RWPE1 (cell line): ENCODE results near the gene JOSD2.

Experiments
- CTCF ChIA-PET: fragments of 350-600 bp; sonication (Branson Sonifier 250); formaldehyde crosslinking; extraction: SDS; loops from one replicate; lab custom pipeline; 2021; lab: Yijun Ruan, JAX
- POLR2A ChIA-PET: fragments of 400-600 bp; formaldehyde crosslinking; extraction: SDS; loops from one replicate; lab custom pipeline; 2020; ENCODE audit warnings: antibody characterized with exemption; ENCODE audit not compliant: low non-redundant PET; lab: Yijun Ruan, JAX
- DNase-seq: peaks from one replicate; pipeline ENCODE4 v3.0.0; 2012; ENCODE audit warnings: low spot score
- H3K27ac ChIP-seq: fragments of 450-650 bp; 2 replicates; pipeline ENCODE4 v1.5.1; 2017
- TF ChIP-seq, protein P1 (sequence below): fragments of 450-650 bp; conservative IDR thresholded peaks from 2 replicates; pipeline ENCODE4 v1.5.1; 2017; ENCODE audit warnings: low read depth, mild to moderate bottlenecking

The JOSD2 gene

DNA sequence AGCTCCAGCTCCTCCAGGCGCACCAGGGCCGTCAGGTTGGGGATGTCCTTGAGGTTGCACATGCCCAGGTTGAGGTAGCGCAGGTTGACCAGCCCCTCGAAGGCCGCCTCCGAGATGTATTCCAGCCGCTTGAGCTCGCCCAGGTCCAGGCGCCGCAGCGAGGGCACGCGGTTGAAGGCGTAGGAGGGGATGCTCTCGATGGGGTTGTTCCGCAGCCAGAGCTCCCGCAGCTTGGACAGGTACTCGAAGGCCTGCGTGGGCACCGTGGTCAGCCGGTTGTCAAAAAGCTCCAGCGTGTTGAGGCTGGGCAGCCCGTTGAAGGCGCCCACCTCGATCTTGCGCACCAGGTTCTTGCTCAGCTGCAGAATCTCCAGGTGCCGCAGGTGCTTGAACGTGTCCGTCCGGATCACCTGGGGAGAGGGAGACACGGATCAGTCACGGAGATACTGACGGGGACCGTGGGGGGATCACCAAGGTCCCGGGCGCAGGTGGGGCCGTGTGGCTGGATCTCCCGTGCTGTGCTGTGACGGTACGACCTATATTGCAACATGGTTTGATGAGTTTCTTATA, 8.1 kb upstream of the JOSD2 start:
- ChIA-PET CTCF (interaction anchor here (0.6 kb wide), 1 partner anchor 1711 kb away, joined by 4 read pairs; no protein-coding TSS in a partner anchor), POLR2A (no interaction called here)
- no peak overlapping the region for H3K27ac ChIP-seq
- no peak for DNase-seq
- TF ChIP-seq, protein P1, sequence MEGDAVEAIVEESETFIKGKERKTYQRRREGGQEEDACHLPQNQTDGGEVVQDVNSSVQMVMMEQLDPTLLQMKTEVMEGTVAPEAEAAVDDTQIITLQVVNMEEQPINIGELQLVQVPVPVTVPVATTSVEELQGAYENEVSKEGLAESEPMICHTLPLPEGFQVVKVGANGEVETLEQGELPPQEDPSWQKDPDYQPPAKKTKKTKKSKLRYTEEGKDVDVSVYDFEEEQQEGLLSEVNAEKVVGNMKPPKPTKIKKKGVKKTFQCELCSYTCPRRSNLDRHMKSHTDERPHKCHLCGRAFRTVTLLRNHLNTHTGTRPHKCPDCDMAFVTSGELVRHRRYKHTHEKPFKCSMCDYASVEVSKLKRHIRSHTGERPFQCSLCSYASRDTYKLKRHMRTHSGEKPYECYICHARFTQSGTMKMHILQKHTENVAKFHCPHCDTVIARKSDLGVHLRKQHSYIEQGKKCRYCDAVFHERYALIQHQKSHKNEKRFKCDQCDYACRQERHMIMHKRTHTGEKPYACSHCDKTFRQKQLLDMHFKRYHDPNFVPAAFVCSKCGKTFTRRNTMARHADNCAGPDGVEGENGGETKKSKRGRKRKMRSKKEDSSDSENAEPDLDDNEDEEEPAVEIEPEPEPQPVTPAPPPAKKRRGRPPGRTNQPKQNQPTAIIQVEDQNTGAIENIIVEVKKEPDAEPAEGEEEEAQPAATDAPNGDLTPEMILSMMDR = no peak

DNA sequence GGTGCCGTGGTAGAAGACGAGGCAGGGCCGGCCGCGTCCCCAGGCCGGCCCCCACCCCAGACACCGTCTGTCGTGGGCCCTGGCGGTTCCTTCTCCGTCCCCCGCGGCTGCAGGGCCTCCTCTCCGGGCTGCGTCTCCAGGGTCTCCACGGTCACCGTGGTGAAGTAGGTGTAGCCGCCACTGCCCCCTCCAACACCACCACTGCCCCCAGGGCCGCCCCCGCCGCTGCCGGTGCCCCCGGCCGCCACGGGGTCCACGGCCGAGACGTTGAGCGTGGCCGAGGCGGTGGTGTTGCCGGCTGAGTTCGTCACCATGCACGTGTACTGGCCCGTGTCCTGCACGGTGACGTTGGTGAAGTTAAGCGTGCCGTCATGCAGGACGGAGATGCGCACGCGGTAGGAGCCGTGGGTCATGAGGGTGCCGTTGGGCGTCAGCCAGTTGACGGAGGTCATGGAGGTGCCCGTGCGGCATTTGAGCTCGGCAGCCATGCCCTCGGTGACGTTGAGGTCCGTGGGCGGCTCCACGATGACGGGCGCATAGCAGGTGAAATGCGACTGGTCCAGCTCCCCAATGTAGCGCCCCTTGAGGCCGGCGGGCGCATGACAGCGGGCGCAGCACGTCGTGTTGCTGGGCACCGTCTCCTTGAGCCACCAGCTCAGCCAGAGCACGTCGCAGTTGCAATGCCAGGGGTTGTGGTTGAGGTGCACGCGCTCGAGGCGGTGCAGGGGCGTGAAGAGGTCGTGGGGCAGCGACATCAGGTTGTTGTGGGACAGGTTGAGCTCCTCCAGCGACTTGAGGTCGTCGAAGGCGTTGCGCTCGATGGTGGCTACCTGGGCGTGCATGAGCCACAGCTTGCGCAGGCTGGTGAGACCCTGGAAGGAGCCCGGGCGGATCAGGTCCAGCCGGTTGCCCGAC, 7.4 kb upstream of the JOSD2 start:
- DNase-seq = no peak
- ChIA-PET POLR2A (no interaction called here), CTCF (interaction anchor here (0.6 kb wide), 1 partner anchor 1711 kb away, joined by 4 read pairs; no protein-coding TSS in a partner anchor)
- TF ChIP-seq, protein P1 = 0 out of 2 replicates have a peak, but pooled peaks have one; percentile 9
- H3K27ac ChIP-seq = no peak overlapping the region

DNA sequence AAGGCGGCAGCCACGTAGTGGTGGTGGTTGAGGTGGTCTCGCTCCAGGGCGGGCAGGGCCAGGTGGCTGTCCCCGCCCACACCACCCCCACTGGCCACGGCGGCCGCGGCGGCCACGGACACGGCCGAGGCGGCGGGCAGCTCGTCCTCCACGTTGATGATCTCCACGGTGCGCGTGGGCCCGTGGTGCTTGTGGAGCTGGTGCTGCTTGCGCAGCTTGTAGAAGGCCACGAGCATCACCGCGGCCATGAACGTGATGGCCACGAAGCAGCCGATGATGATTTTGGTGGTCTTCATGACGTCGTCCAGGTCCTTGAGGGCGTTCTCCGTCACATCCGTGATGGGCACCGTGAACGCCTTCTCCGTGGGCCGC, 6.7 kb upstream of the JOSD2 start:
- TF ChIP-seq, protein P1 = no peak
- POLR2A ChIA-PET = no interaction called here
- DNase-seq = no peak
- H3K27ac ChIP-seq = no peak overlapping the region
- CTCF ChIA-PET = no interaction called here

DNA sequence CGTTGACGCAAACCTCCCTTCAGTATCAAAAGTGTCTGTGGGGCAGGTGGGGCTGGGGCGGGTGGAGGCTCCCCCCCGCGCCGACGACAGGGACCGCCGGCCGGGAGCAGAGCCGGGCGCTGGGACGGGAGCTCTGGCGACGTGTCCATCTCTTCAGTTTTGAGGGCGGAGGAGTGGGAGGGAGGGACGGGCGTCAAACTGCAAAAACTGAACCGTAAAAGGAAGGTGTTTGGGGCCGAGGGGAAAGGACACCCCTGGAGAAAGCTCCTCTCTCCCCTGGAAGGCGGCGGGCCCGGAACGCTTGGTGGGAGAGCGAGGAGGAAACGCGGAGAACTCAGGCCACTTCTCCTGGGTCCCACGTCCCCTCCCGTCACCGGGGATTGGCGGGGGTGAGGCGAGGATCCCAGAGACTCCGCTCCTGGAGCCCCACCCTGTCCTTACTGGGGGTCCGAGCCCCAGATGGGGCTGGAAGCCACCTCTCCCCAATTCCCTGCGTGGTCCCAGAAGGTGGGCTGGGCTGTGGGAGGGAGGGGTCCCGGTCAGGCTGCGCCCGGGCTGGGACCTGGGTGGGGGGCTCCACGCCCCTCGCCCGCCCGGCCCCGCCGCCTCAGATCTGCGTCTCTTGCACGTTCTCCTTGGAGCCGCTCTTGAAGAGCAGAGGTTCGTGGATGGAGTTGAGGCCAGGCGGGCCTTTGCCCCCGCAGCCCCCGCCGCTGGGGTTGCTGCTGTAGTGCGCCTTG, 6.1 kb upstream of the JOSD2 start:
- ChIA-PET POLR2A (no interaction called here), CTCF (no interaction called here)
- DNase-seq = no peak
- TF ChIP-seq, protein P1 = no peak
- H3K27ac ChIP-seq = no peak overlapping the region

DNA sequence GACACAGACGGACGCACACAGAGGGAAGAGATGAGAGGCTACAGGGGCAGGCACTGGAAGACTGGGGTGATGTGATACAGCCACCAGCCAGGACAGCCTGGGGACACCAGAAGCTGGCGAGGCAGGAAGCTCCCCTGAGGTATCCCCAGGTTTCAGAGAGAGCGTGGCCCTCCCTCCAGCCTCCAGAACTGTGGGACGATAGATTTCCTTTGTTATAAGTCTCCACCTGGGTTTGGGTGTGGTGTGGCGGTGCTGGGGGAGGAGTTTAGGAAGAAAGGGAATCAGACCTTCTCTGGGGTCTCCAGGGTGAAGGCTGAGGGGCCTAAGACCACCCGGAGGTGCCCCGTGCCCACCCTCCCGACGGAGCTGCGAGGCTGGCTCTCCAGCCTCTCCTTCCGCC, 5.5 kb upstream of the JOSD2 start:
- ChIA-PET CTCF (no interaction called here), POLR2A (no interaction called here)
- H3K27ac ChIP-seq = no peak overlapping the region
- TF ChIP-seq, protein P1 = no peak
- DNase-seq = no peak

DNA sequence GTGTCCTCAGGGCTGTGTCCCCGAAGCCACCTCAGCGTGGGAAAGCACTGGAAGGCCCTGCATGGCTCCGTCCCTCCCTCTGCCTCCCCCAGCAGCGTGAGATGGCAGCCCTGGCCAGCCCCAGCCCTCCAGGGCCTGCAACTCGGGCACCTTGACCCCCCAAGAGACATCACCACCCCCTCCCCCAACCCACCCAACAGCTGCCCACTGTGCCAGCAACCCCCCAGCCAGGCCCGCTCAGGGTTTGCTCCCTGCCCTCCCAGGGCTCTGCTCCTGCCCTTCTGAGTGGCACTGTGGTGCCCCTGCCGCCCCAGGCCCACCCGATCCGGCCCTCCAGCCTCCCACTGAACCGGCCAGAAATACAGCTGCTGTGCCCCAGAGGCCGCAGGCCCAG, 4.2 kb upstream of the JOSD2 start:
- DNase-seq = no peak
- no peak overlapping the region for H3K27ac ChIP-seq
- TF ChIP-seq, protein P1 = no peak
- ChIA-PET CTCF (no interaction called here), POLR2A (no interaction called here)
